ENCODE results near the gene LASP1NB.

LASP1NB gene

GRCh38 chr17:38886643-38887010 is 38.8 kb upstream of the LASP1NB start:
- no peaks in the 10 kb centered on the region for H3K79me1 ChIP-seq (ENCODE audit: low read length)
- no peak overlapping the region for H3K23ac ChIP-seq (ENCODE audit: low read length)
- H3K18ac ChIP-seq (ENCODE audit: low read length): no peak overlapping the region
- H3K27ac ChIP-seq (ENCODE audit: low read depth, low read length): no peak overlapping the region
- peaks cover 22 to 23% of the 10 kb centered on the region in 2 experiments for H3K4me1 ChIP-seq (ENCODE audit: control insufficient read depth in 1 of 2, insufficient read depth in 2 of 2, low read length in 2 of 2)
- H2BK12ac ChIP-seq (ENCODE audit: low read length): no peak overlapping the region
- no peak for DNase-seq
- no peak overlapping the region for H2BK5ac ChIP-seq (ENCODE audit: low read depth, low read length, poor library complexity)
- H2AK5ac ChIP-seq (ENCODE audit: low read length): no peak overlapping the region
- peaks cover 5% of the 10 kb centered on the region for H3K9me3 ChIP-seq (ENCODE audit: insufficient read depth, low read depth, low read length)
- H3K79me2 ChIP-seq (ENCODE audit: control insufficient read depth, insufficient read depth, low read length, poor library complexity): peaks cover 16% of the 10 kb centered on the region
- no peak overlapping the region for H3K14ac ChIP-seq (ENCODE audit: low read length)
- no peak overlapping the region for H3K9ac ChIP-seq (ENCODE audit: low read length)
- no peaks in the 10 kb centered on the region for H3K27me3 ChIP-seq (ENCODE audit: insufficient read depth, low read length)
- peaks cover 64% of the 10 kb centered on the region in 2 experiments for H3K36me3 ChIP-seq (ENCODE audit: control insufficient read depth in 1 of 2, insufficient read depth in 2 of 2, low read length in 2 of 2)
- H4K91ac ChIP-seq (ENCODE audit: low read depth, low read length): no peak overlapping the region
- H3K4me3 ChIP-seq (ENCODE audit: low read depth, low read length): no peak overlapping the region
- WGBS (ENCODE audit: extremely low coverage, insufficient coverage, insufficient read length): no CpG with 5 or more reads among the region's 8 CpGs
- peak overlapping the region; percentile 30 for H3K4ac ChIP-seq (ENCODE audit: low read depth, low read length)
- H2BK120ac ChIP-seq (ENCODE audit: insufficient read depth, low read length, poor library complexity): no peak overlapping the region
- no peak overlapping the region for H4K12ac ChIP-seq (ENCODE audit: low read depth, low read length)
- no peak overlapping the region for H2AFZ ChIP-seq (ENCODE audit: insufficient read depth, low read length, poor library complexity)
- no peak overlapping the region for H3K4me2 ChIP-seq (ENCODE audit: low read length)
- no peak overlapping the region for H4K8ac ChIP-seq (ENCODE audit: low read depth, low read length)

- no CpG with 5 or more reads among the region's 9 CpGs for WGBS (ENCODE audit: extremely low coverage, insufficient coverage, insufficient read length)
- H3K14ac ChIP-seq (ENCODE audit: low read length): no peak overlapping the region
- H3K27me3 ChIP-seq (ENCODE audit: insufficient read depth, low read length): no peaks in the 10 kb centered on the region
- H3K4me1 ChIP-seq (ENCODE audit: control insufficient read depth in 1 of 2, insufficient read depth in 2 of 2, low read length in 2 of 2): peaks cover 8 to 10% of the 10 kb centered on the region in 2 experiments
- H2AK5ac ChIP-seq (ENCODE audit: low read length): no peak overlapping the region
- no peak overlapping the region for H4K8ac ChIP-seq (ENCODE audit: low read depth, low read length)
- peaks cover 75 to 80% of the 10 kb centered on the region in 2 experiments for H3K36me3 ChIP-seq (ENCODE audit: control insufficient read depth in 1 of 2, insufficient read depth in 2 of 2, low read length in 2 of 2)
- H2BK120ac ChIP-seq (ENCODE audit: insufficient read depth, low read length, poor library complexity): no peak overlapping the region
- peaks cover 10% of the 10 kb centered on the region for H3K79me2 ChIP-seq (ENCODE audit: control insufficient read depth, insufficient read depth, low read length, poor library complexity)
- no peak overlapping the region for H3K9ac ChIP-seq (ENCODE audit: low read length)
- H2BK5ac ChIP-seq (ENCODE audit: low read depth, low read length, poor library complexity): no peak overlapping the region
- no peak for DNase-seq
- H4K12ac ChIP-seq (ENCODE audit: low read depth, low read length): no peak overlapping the region
- H3K23ac ChIP-seq (ENCODE audit: low read length): no peak overlapping the region
- H3K4me3 ChIP-seq (ENCODE audit: low read depth, low read length): no peak overlapping the region
- no peaks in the 10 kb centered on the region for H3K79me1 ChIP-seq (ENCODE audit: low read length)
- H3K27ac ChIP-seq (ENCODE audit: low read depth, low read length): no peak overlapping the region
- H2BK12ac ChIP-seq (ENCODE audit: low read length): no peak overlapping the region
- H4K91ac ChIP-seq (ENCODE audit: low read depth, low read length): no peak overlapping the region
- H3K9me3 ChIP-seq (ENCODE audit: insufficient read depth, low read depth, low read length): peaks cover 3% of the 10 kb centered on the region
- H3K4ac ChIP-seq (ENCODE audit: low read depth, low read length): peak overlapping the region; percentile 30
- H3K18ac ChIP-seq (ENCODE audit: low read length): no peak overlapping the region
- no peak overlapping the region for H2AFZ ChIP-seq (ENCODE audit: insufficient read depth, low read length, poor library complexity)
- no peak overlapping the region for H3K4me2 ChIP-seq (ENCODE audit: low read length)
Measured at GRCh38 chr17:38888842-38889241, 36.6 kb upstream of the LASP1NB start.

GRCh38 chr17:38889745-38890409 is 35.5 kb upstream of the LASP1NB start:
- no CpG with 5 or more reads among the region's 12 CpGs for WGBS (ENCODE audit: extremely low coverage, insufficient coverage, insufficient read length)
- H4K91ac ChIP-seq (ENCODE audit: low read depth, low read length): no peak overlapping the region
- peaks cover 80% of the 10 kb centered on the region in 2 experiments for H3K36me3 ChIP-seq (ENCODE audit: control insufficient read depth in 1 of 2, insufficient read depth in 2 of 2, low read length in 2 of 2)
- peak overlapping the region; percentile 57 for H3K18ac ChIP-seq (ENCODE audit: low read length)
- no peak overlapping the region for H3K14ac ChIP-seq (ENCODE audit: low read length)
- H3K27ac ChIP-seq (ENCODE audit: low read depth, low read length): no peak overlapping the region
- peaks cover 7% of the 10 kb centered on the region in 2 experiments for H3K4me1 ChIP-seq (ENCODE audit: control insufficient read depth in 1 of 2, insufficient read depth in 2 of 2, low read length in 2 of 2)
- H4K12ac ChIP-seq (ENCODE audit: low read depth, low read length): no peak overlapping the region
- peaks cover 8% of the 10 kb centered on the region for H3K79me2 ChIP-seq (ENCODE audit: control insufficient read depth, insufficient read depth, low read length, poor library complexity)
- H2BK120ac ChIP-seq (ENCODE audit: insufficient read depth, low read length, poor library complexity): no peak overlapping the region
- peak overlapping the region; percentile 9 for H3K4ac ChIP-seq (ENCODE audit: low read depth, low read length)
- no peak overlapping the region for H2BK12ac ChIP-seq (ENCODE audit: low read length)
- no peak overlapping the region for H3K4me2 ChIP-seq (ENCODE audit: low read length)
- H2BK5ac ChIP-seq (ENCODE audit: low read depth, low read length, poor library complexity): no peak overlapping the region
- no peak overlapping the region for H2AFZ ChIP-seq (ENCODE audit: insufficient read depth, low read length, poor library complexity)
- H2AK5ac ChIP-seq (ENCODE audit: low read length): no peak overlapping the region
- peaks cover 3% of the 10 kb centered on the region for H3K9me3 ChIP-seq (ENCODE audit: insufficient read depth, low read depth, low read length)
- no peaks in the 10 kb centered on the region for H3K79me1 ChIP-seq (ENCODE audit: low read length)
- H3K27me3 ChIP-seq (ENCODE audit: insufficient read depth, low read length): no peaks in the 10 kb centered on the region
- DNase-seq: no peak
- no peak overlapping the region for H3K4me3 ChIP-seq (ENCODE audit: low read depth, low read length)
- H4K8ac ChIP-seq (ENCODE audit: low read depth, low read length): no peak overlapping the region
- peak overlapping the region; percentile 15 for H3K9ac ChIP-seq (ENCODE audit: low read length)
- no peak overlapping the region for H3K23ac ChIP-seq (ENCODE audit: low read length)

GRCh38 chr17:38890410-38890746 is 35.0 kb upstream of the LASP1NB start:
- Histone ChIP-seq H3K36me3 (ENCODE audit: control insufficient read depth in 1 of 2, insufficient read depth in 2 of 2, low read length in 2 of 2) (peaks cover 75 to 78% of the 10 kb centered on the region in 2 experiments), H3K79me1 (ENCODE audit: low read length) (no peaks in the 10 kb centered on the region), H2BK5ac (ENCODE audit: low read depth, low read length, poor library complexity) (no peak overlapping the region), H4K12ac (ENCODE audit: low read depth, low read length) (no peak overlapping the region), H2AK5ac (ENCODE audit: low read length) (no peak overlapping the region), H3K4ac (ENCODE audit: low read depth, low read length) (no peak overlapping the region), H3K27ac (ENCODE audit: low read depth, low read length) (no peak overlapping the region), H3K4me3 (ENCODE audit: low read depth, low read length) (no peak overlapping the region), H3K79me2 (ENCODE audit: control insufficient read depth, insufficient read depth, low read length, poor library complexity) (peaks cover 3% of the 10 kb centered on the region), H3K4me1 (ENCODE audit: control insufficient read depth in 1 of 2, insufficient read depth in 2 of 2, low read length in 2 of 2) (peaks cover 3 to 4% of the 10 kb centered on the region in 2 experiments), H3K4me2 (ENCODE audit: low read length) (no peak overlapping the region), H3K18ac (ENCODE audit: low read length) (no peak overlapping the region), H2BK120ac (ENCODE audit: insufficient read depth, low read length, poor library complexity) (no peak overlapping the region), H3K9me3 (ENCODE audit: insufficient read depth, low read depth, low read length) (peaks cover 2% of the 10 kb centered on the region), H3K9ac (ENCODE audit: low read length) (no peak overlapping the region), H3K23ac (ENCODE audit: low read length) (no peak overlapping the region), H2BK12ac (ENCODE audit: low read length) (no peak overlapping the region), H3K14ac (ENCODE audit: low read length) (no peak overlapping the region), H4K8ac (ENCODE audit: low read depth, low read length) (no peak overlapping the region), H4K91ac (ENCODE audit: low read depth, low read length) (no peak overlapping the region), H3K27me3 (ENCODE audit: insufficient read depth, low read length) (no peaks in the 10 kb centered on the region), H2AFZ (ENCODE audit: insufficient read depth, low read length, poor library complexity) (no peak overlapping the region)
- no CpG with 5 or more reads among the region's 8 CpGs for WGBS (ENCODE audit: extremely low coverage, insufficient coverage, insufficient read length)
- no peak for DNase-seq
